Sigmoid colon (tissue), 4 donors: ENCODE results near the gene OLFM3.

Experiments used
- CTCF ChIP-seq, 4 experiments: fragments of 450-650 bp in 3 of 4; fragments of 200-600 bp in 1 of 4; IDR thresholded peaks; one replicate each; pipeline ENCODE4 v1.5.1; 2016 to 2019; ENCODE audit warnings: antibody characterized with exemption in 4 of 4, mild to moderate bottlenecking in 3 of 4, moderate library complexity in 2 of 4
- EP300 ChIP-seq, 4 donors: sonication (generic); formaldehyde crosslinking; IDR thresholded peaks; one replicate each; pipeline ENCODE4 v1.6.1; 2017; ENCODE audit warnings: antibody characterized with exemption in 4 of 4
- POLR2A ChIP-seq, 2 donors: fragments of 450-650 bp; IDR thresholded peaks; one replicate each; pipeline ENCODE4 v1.6.1; 2016; ENCODE audit warnings: antibody characterized with exemption in 2 of 2, mild to moderate bottlenecking in 2 of 2, moderate library complexity in 2 of 2
- POLR2AphosphoS5 ChIP-seq, 4 donors: sonication (generic); formaldehyde crosslinking; IDR thresholded peaks; one replicate each; pipeline ENCODE4 v1.6.1; 2017; ENCODE audit warnings: antibody characterized with exemption in 4 of 4

GRCh38 chr1:101756411-101756810 is 240.3 kb downstream of the OLFM3 start:
- no peak for TF ChIP-seq CTCF (IDR thresholded peaks at IDR 0.05)
- TF ChIP-seq POLR2A (IDR thresholded peaks at IDR 0.05), result no peak
- no peak for TF ChIP-seq EP300 (IDR thresholded peaks at IDR 0.05)
- no peak for TF ChIP-seq POLR2AphosphoS5 (IDR thresholded peaks at IDR 0.05)
